ENCODE results near the gene CALML6.

GRCh38 chr1:1922956-1923833 is 8.1 kb downstream of the CALML6 start:
- no peak for TF ChIP-seq POLR2AphosphoS5 (IDR thresholded peaks at IDR 0.05; ENCODE audit: insufficient read depth in 1 of 2, low read depth in 1 of 2)
- TF ChIP-seq CTCF (IDR thresholded peaks at IDR 0.05): no peak
- TF ChIP-seq POLR2A (IDR thresholded peaks at IDR 0.05): no peak

All from vagina (tissue), 2 donors.